ENCODE data around the gene TEX264. TPM values are rescaled to one million over a fixed set of nuclear protein-coding genes. Genes with fewer than 3 reads are reported as not detected.

TEX264 gene
- total RNA-seq, 2 experiments from 2014 or later: 58.8 to 66.5 TPM

- peak overlapping the region; percentile 25 for H3K27ac Mint-ChIP-seq
- no peak overlapping the region for H3K4me3 Mint-ChIP-seq
- CTCF ChIA-PET: interaction anchor here (3.3 to 12.0 kb wide), 3 partner anchors 19 to 47 kb away, joined by 19 to 269 read pairs (median 21); partner anchors contain the start of gene TEX264
- H3K27me3 Mint-ChIP-seq: no peaks in the 10 kb centered on the region
- ATAC-seq: no peak
- H3K4me1 Mint-ChIP-seq: peaks cover 53% of the 10 kb centered on the region
- H3K9me3 Mint-ChIP-seq (ENCODE audit: low read depth): no peaks in the 10 kb centered on the region
- no peak for DNase-seq
- peaks cover 34% of the 10 kb centered on the region for H3K36me3 Mint-ChIP-seq
Measured at GRCh38 chr3:51688206-51688600, 17.2 kb downstream of the TEX264 start.

GRCh38 chr3:51691021-51691420 is 20.0 kb downstream of the TEX264 start:
- H3K27me3 Mint-ChIP-seq: no peaks in the 10 kb centered on the region
- H3K4me1 Mint-ChIP-seq: peaks cover 30% of the 10 kb centered on the region
- DNase-seq: no peak
- peaks cover 23% of the 10 kb centered on the region for H3K36me3 Mint-ChIP-seq
- H3K27ac Mint-ChIP-seq: no peak overlapping the region
- CTCF ChIA-PET: interaction anchor here (1.8 to 3.3 kb wide), 2 partner anchors 10 to 21 kb away, joined by 4 to 17 read pairs; no protein-coding TSS in a partner anchor
- no peaks in the 10 kb centered on the region for H3K9me3 Mint-ChIP-seq (ENCODE audit: low read depth)
- H3K4me3 Mint-ChIP-seq: no peak overlapping the region
- ATAC-seq: no peak

- no peaks in the 10 kb centered on the region for H3K27me3 Mint-ChIP-seq
- peaks cover 18% of the 10 kb centered on the region for H3K36me3 Mint-ChIP-seq
- no peak overlapping the region for H3K4me3 Mint-ChIP-seq
- CTCF ChIA-PET: interaction anchor here (0.8 to 3.3 kb wide), 4 partner anchors 10 to 22 kb away, joined by 3 to 17 read pairs (median 4); no protein-coding TSS in a partner anchor
- no peak overlapping the region for H3K27ac Mint-ChIP-seq
- H3K9me3 Mint-ChIP-seq (ENCODE audit: low read depth): no peaks in the 10 kb centered on the region
- peaks cover 21% of the 10 kb centered on the region for H3K4me1 Mint-ChIP-seq
- DNase-seq (no peak), ATAC-seq (no peak)
Measured at GRCh38 chr3:51691949-51692348, 20.9 kb downstream of the TEX264 start.

- H3K36me3 Mint-ChIP-seq: peaks cover 12% of the 10 kb centered on the region
- no peak overlapping the region for H3K27ac Mint-ChIP-seq
- no peaks in the 10 kb centered on the region for H3K27me3 Mint-ChIP-seq
- no peak for DNase-seq
- no peak overlapping the region for H3K4me3 Mint-ChIP-seq
- no peak for ATAC-seq
- H3K4me1 Mint-ChIP-seq: peaks cover 10% of the 10 kb centered on the region
- H3K9me3 Mint-ChIP-seq (ENCODE audit: low read depth): no peaks in the 10 kb centered on the region
- CTCF ChIA-PET: interaction anchor here (3.3 kb wide), 1 partner anchor 12 kb away, joined by 17 read pairs; no protein-coding TSS in a partner anchor
Measured at GRCh38 chr3:51692980-51693395, 21.9 kb downstream of the TEX264 start.

GRCh38 chr3:51696954-51697353 is 25.9 kb downstream of the TEX264 start:
- H3K36me3 Mint-ChIP-seq: peaks cover 4% of the 10 kb centered on the region
- CTCF ChIA-PET: interaction anchor here (0.9 to 1.5 kb wide), 2 partner anchors 27 to 195 kb away, joined by 3 read pairs; no protein-coding TSS in a partner anchor
- no peak for ATAC-seq

GRCh38 chr3:51698209-51698608 is 27.2 kb downstream of the TEX264 start:
- CTCF ChIA-PET: interaction anchor here (0.7 to 1.5 kb wide), 2 partner anchors 16 to 28 kb away, joined by 3 to 5 read pairs; no protein-coding TSS in a partner anchor
- peaks cover 2% of the 10 kb centered on the region for H3K4me1 Mint-ChIP-seq
- ATAC-seq (no peak), DNase-seq (no peak)
- H3K9me3 Mint-ChIP-seq (ENCODE audit: low read depth): no peaks in the 10 kb centered on the region
- H3K4me3 Mint-ChIP-seq: no peak overlapping the region
- H3K27ac Mint-ChIP-seq: no peak overlapping the region
- peaks cover 6% of the 10 kb centered on the region for H3K36me3 Mint-ChIP-seq
- no peaks in the 10 kb centered on the region for H3K27me3 Mint-ChIP-seq

More at GRCh38 chr3:51696954-51697353, 25.9 kb downstream of the TEX264 start:
- no peak for DNase-seq
- Mint-ChIP-seq H3K4me1 (peaks cover 2% of the 10 kb centered on the region), H3K4me3 (no peak overlapping the region), H3K27me3 (no peaks in the 10 kb centered on the region), H3K27ac (no peak overlapping the region), H3K9me3 (ENCODE audit: low read depth) (no peaks in the 10 kb centered on the region)

GRCh38 chr3:51700403-51700802 is 29.4 kb downstream of the TEX264 start:
- CTCF ChIA-PET: no interaction called here
- no peaks in the 10 kb centered on the region for H3K9me3 Mint-ChIP-seq (ENCODE audit: low read depth)
- H3K4me1 Mint-ChIP-seq: no peaks in the 10 kb centered on the region
- H3K36me3 Mint-ChIP-seq: peaks cover 9% of the 10 kb centered on the region
- no peak for DNase-seq
- no peak overlapping the region for H3K27ac Mint-ChIP-seq
- no peak overlapping the region for H3K4me3 Mint-ChIP-seq
- no peak for ATAC-seq
- H3K27me3 Mint-ChIP-seq: no peaks in the 10 kb centered on the region

- DNase-seq: no peak
- Mint-ChIP-seq H3K27ac (no peak overlapping the region), H3K36me3 (peaks cover 10% of the 10 kb centered on the region), H3K27me3 (peaks cover under 1% of the 10 kb centered on the region), H3K4me3 (no peak overlapping the region), H3K9me3 (ENCODE audit: low read depth) (no peaks in the 10 kb centered on the region), H3K4me1 (peaks cover under 1% of the 10 kb centered on the region)
- CTCF ChIA-PET: interaction anchor here (1.1 to 1.9 kb wide), 2 partner anchors 9 to 17 kb away, joined by 3 to 6 read pairs; no protein-coding TSS in a partner anchor
- no peak for ATAC-seq
Measured at GRCh38 chr3:51702156-51702555, 31.1 kb downstream of the TEX264 start.

GRCh38 chr3:51703068-51703760 is 32.2 kb downstream of the TEX264 start:
- H3K9me3 Mint-ChIP-seq (ENCODE audit: low read depth): no peaks in the 10 kb centered on the region
- H3K4me1 Mint-ChIP-seq: peaks cover 3% of the 10 kb centered on the region
- DNase-seq (no peak), ATAC-seq (no peak)
- H3K36me3 Mint-ChIP-seq: peaks cover 10% of the 10 kb centered on the region
- H3K27me3 Mint-ChIP-seq: peaks cover 8% of the 10 kb centered on the region
- H3K27ac Mint-ChIP-seq: no peak overlapping the region
- CTCF ChIA-PET: interaction anchor here (0.8 to 1.9 kb wide), 2 partner anchors 16 to 97 kb away, joined by 5 to 6 read pairs; no protein-coding TSS in a partner anchor
- H3K4me3 Mint-ChIP-seq: no peak overlapping the region

GRCh38 chr3:51703761-51704510 is 32.9 kb downstream of the TEX264 start:
- DNase-seq (no peak), ATAC-seq (no peak)
- CTCF ChIA-PET: interaction anchor here (0.6 to 0.8 kb wide), 2 partner anchors 91 to 96 kb away, joined by 3 to 5 read pairs; no protein-coding TSS in a partner anchor
- peaks cover 3% of the 10 kb centered on the region for H3K4me1 Mint-ChIP-seq
- no peak overlapping the region for H3K4me3 Mint-ChIP-seq
- peaks cover 8% of the 10 kb centered on the region for H3K27me3 Mint-ChIP-seq
- H3K36me3 Mint-ChIP-seq: peaks cover 10% of the 10 kb centered on the region
- H3K27ac Mint-ChIP-seq: no peak overlapping the region
- H3K9me3 Mint-ChIP-seq (ENCODE audit: low read depth): no peaks in the 10 kb centered on the region

GRCh38 chr3:51704511-51704950 is 33.5 kb downstream of the TEX264 start:
- H3K36me3 Mint-ChIP-seq: peaks cover 8% of the 10 kb centered on the region
- no peak for DNase-seq

GRCh38 chr3:51705276-51706020 is 34.4 kb downstream of the TEX264 start:
- DNase-seq (no peak), ATAC-seq (no peak)
- CTCF ChIA-PET: interaction anchor here (0.9 to 1.5 kb wide), 2 partner anchors 13 to 23 kb away, joined by 4 to 6 read pairs; no protein-coding TSS in a partner anchor
- Mint-ChIP-seq H3K9me3 (ENCODE audit: low read depth) (no peaks in the 10 kb centered on the region), H3K27me3 (peaks cover 8% of the 10 kb centered on the region), H3K4me3 (no peak overlapping the region), H3K36me3 (peaks cover 8% of the 10 kb centered on the region), H3K4me1 (peaks cover 3% of the 10 kb centered on the region), H3K27ac (no peak overlapping the region)

More at GRCh38 chr3:51704511-51704950, 33.5 kb downstream of the TEX264 start:
- CTCF ChIA-PET: interaction anchor here (0.6 to 1.5 kb wide), 3 partner anchors 14 to 91 kb away, joined by 3 to 6 read pairs (median 4); no protein-coding TSS in a partner anchor
- Mint-ChIP-seq H3K27me3 (peaks cover 8% of the 10 kb centered on the region), H3K4me1 (peaks cover 3% of the 10 kb centered on the region), H3K27ac (no peak overlapping the region), H3K4me3 (no peak overlapping the region), H3K9me3 (ENCODE audit: low read depth) (no peaks in the 10 kb centered on the region)
- ATAC-seq: no peak
